PC-9 (cell line): ENCODE data around the gene BLOC1S2. TPM values are rescaled to one million over a fixed set of nuclear protein-coding genes. Genes with fewer than 3 reads are reported as not detected.

Source experiments
- BruUV-seq: library from RNA; stranded (reverse); fragments of 400-500 nt; replicated peaks from 2 replicates; lab custom pipeline; 2021; lab: Mats Ljungman, UMichigan
- CTCF ChIA-PET: fragments of 300-600 bp; sonication (Branson Sonifier 250); formaldehyde crosslinking; loops from one replicate; lab custom pipeline; 2022; ENCODE audit warnings: antibody characterized with exemption; lab: Charles Lee
- POLR2A ChIA-PET: fragments of 300-600 bp; sonication (Branson Sonifier 250); formaldehyde crosslinking; loops from one replicate; lab custom pipeline; 2022; ENCODE audit warnings: antibody characterized with exemption; ENCODE audit not compliant: unreplicated experiment; lab: Charles Lee
- DNase-seq, 2 experiments: peaks; one replicate each; pipeline versions ENCODE4 v3.0.0 to v3.0.0-alpha.2; 2015 to 2022; ENCODE audit warnings: mixed read lengths in 1 of 2
- H2AFZ ChIP-seq: fragments of 200-600 bp; sonication (generic); 2 replicates; pipeline ENCODE4 v1.8.1; 2017; ENCODE audit warnings: antibody characterized with exemption
- H3F3A ChIP-seq: fragments of 200-600 bp; sonication (generic); 2 replicates; pipeline ENCODE4 v1.8.1; 2017; ENCODE audit warnings: antibody characterized with exemption, mild to moderate bottlenecking, low read depth; ENCODE audit not compliant: insufficient read depth
- H3K27ac ChIP-seq: fragments of 200-600 bp; sonication (generic); 2 replicates; pipeline ENCODE4 v1.6.1; 2016; ENCODE audit warnings: mixed run types
- H3K27me3 ChIP-seq: fragments of 200-600 bp; sonication (generic); 2 replicates; pipeline ENCODE4 v1.6.1; 2016; ENCODE audit warnings: low read depth, mixed run types; ENCODE audit not compliant: insufficient read depth
- H3K36me3 ChIP-seq: fragments of 200-600 bp; sonication (generic); 2 replicates; pipeline ENCODE4 v1.6.1; 2016; ENCODE audit warnings: low read depth, mixed run types
- H3K4me1 ChIP-seq: fragments of 200-600 bp; sonication (generic); replicated peaks from 2 replicates; pipeline ENCODE4 v1.6.1; 2016; ENCODE audit warnings: mixed run types; ENCODE audit not compliant: insufficient read depth
- H3K4me2 ChIP-seq: fragments of 200-600 bp; sonication (generic); 2 replicates; pipeline ENCODE4 v1.6.1; 2017; ENCODE audit warnings: mixed run types
- H3K4me3 ChIP-seq: fragments of 200-600 bp; sonication (generic); 2 replicates; pipeline ENCODE4 v1.6.1; 2016; ENCODE audit warnings: mixed run types
- H3K79me2 ChIP-seq: fragments of 200-600 bp; sonication (generic); 2 replicates; pipeline ENCODE4 v1.6.1; 2017; ENCODE audit warnings: low read depth, mixed run types
- H3K9me2 ChIP-seq: fragments of 200-600 bp; sonication (generic); 2 replicates; pipeline ENCODE4 v1.8.1; 2017; ENCODE audit warnings: mild to moderate bottlenecking; ENCODE audit not compliant: insufficient read depth
- H3K9me3 ChIP-seq: fragments of 200-600 bp; sonication (generic); 2 replicates; pipeline ENCODE4 v1.8.1; 2016; ENCODE audit warnings: low read depth; ENCODE audit not compliant: insufficient read depth
- H4K20me1 ChIP-seq: fragments of 200-600 bp; sonication (generic); 2 replicates; pipeline ENCODE4 v1.8.1; 2017; ENCODE audit not compliant: insufficient read depth
- CTCF ChIP-seq: fragments of 200-600 bp; sonication (generic); conservative IDR thresholded peaks from 2 replicates; pipeline ENCODE4 v1.6.1; 2017; ENCODE audit warnings: mixed run types, antibody characterized with exemption, mild to moderate bottlenecking, moderate library complexity
- EZH2 ChIP-seq: fragments of 200-600 bp; sonication (generic); IDR thresholded peaks from 2 replicates; pipeline ENCODE4 v1.8.0; 2017; ENCODE audit warnings: antibody characterized with exemption, low read depth
- intact Hi-C: fragments of 100-400 bp; cut with micrococcal nuclease; formaldehyde crosslinking; loops from one replicate; pipeline ENCODE4 v1.10.0; 2022; ENCODE audit not compliant: unreplicated experiment
- total RNA-seq: library from RNA; stranded (reverse); gene quantifications from 2 replicates; pipeline ENCODE4 v1.2.3, GENCODE V29; 2021

BLOC1S2 gene
- total RNA-seq, 1 experiment from 2014 or later = 17.9 TPM

DNA sequence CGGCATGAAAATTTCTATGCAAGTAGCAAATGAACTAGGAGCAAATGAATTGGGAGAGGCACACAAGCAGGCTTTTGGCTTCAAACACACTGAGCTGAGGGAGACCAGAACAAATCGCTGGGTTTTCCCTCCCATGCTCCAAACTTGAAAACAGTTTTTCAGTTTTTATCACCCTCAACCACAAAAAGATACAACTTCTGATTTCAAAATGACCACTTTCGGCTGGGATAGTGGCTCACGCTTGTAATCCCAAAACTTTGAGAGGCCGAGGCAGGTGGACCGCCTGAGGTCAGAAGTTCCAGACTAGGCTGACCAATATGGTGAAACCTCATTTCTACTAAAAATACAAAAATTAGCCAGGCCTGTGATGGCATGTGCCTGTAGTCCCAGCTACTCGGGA, 48.1 kb downstream of the BLOC1S2 start:
- Histone ChIP-seq H4K20me1 (no peaks in the 10 kb centered on the region), H3K4me1 (no peaks in the 10 kb centered on the region), H3K27ac (no peak overlapping the region), H3K79me2 (no peaks in the 10 kb centered on the region), H3F3A (no peaks in the 10 kb centered on the region), H3K36me3 (peaks cover 4% of the 10 kb centered on the region; the same call in 1 of the 2 replicates), H3K4me2 (no peak overlapping the region), H2AFZ (no peak overlapping the region), H3K4me3 (no peak overlapping the region), H3K27me3 (no peaks in the 10 kb centered on the region), H3K9me2 (no peaks in the 10 kb centered on the region), H3K9me3 (no peaks in the 10 kb centered on the region)
- intact Hi-C loops = no loop called here
- no peak for DNase-seq
- ChIA-PET CTCF (no interaction called here), POLR2A (no interaction called here)
- TF ChIP-seq EZH2 = no peak
- TF ChIP-seq CTCF = no peak
- BruUV-seq = no TSS peak

DNA sequence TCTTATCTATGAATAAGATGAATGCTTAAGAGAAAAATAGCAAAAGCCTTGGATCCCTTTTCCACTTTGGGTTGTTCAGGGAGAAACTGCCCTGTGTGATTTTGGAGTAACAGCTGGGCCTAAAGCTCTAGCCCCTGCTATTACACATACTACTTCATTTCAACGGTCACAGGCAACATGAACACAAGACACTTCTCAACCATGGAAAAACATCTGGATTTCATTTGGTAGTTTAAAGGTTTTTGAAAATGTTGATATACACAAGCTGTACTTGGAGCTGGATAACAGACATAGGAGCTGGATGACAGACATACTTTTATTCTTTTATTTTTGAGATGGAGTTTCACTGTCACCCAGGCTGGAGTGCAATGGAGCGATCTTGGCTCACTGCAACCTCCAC, 54.4 kb downstream of the BLOC1S2 start:
- intact Hi-C loops = no loop called here
- Histone ChIP-seq H3F3A (no peaks in the 10 kb centered on the region), H3K4me2 (no peak overlapping the region), H3K4me1 (0 out of 2 replicates have a peak, but pooled peaks cover 10% of the 10 kb centered on the region), H4K20me1 (no peaks in the 10 kb centered on the region), H3K79me2 (peaks cover 21% of the 10 kb centered on the region), H3K27me3 (no peaks in the 10 kb centered on the region), H3K27ac (no peak overlapping the region), H3K36me3 (peaks cover 4% of the 10 kb centered on the region; the same call in 1 of the 2 replicates), H3K4me3 (no peak overlapping the region), H2AFZ (no peak overlapping the region), H3K9me2 (no peaks in the 10 kb centered on the region), H3K9me3 (no peaks in the 10 kb centered on the region)
- CTCF ChIA-PET = no interaction called here
- TF ChIP-seq EZH2 (no peak), CTCF (no peak)
- POLR2A ChIA-PET = interaction anchor here (0.8 kb wide), 1 partner anchor 142 kb away, joined by 6 read pairs; no protein-coding TSS in a partner anchor
- no TSS peak for BruUV-seq
- DNase-seq = no peak

GRCh38 chr10:100229819-100230422, 56.6 kb downstream of the BLOC1S2 start:
- Histone ChIP-seq H3K4me3 (peak overlapping the region; percentile 86), H3K27ac (peak overlapping the region; percentile 39; the same call in 1 of the 2 replicates), H3F3A (no peaks in the 10 kb centered on the region), H3K4me2 (peak overlapping the region; percentile 83), H3K79me2 (peaks cover 21% of the 10 kb centered on the region), H3K27me3 (no peaks in the 10 kb centered on the region), H4K20me1 (no peaks in the 10 kb centered on the region), H3K36me3 (no peaks in the 10 kb centered on the region), H3K4me1 (0 out of 2 replicates have a peak, but pooled peaks cover 10% of the 10 kb centered on the region), H2AFZ (peak overlapping the region; percentile 96), H3K9me2 (no peaks in the 10 kb centered on the region), H3K9me3 (no peaks in the 10 kb centered on the region)
- TF ChIP-seq EZH2 (no peak), CTCF (no peak)
- intact Hi-C loops = no loop called here
- POLR2A ChIA-PET = no interaction called here
- DNase-seq = no peak
- TSS peak; percentile 81 for BruUV-seq
- CTCF ChIA-PET = no interaction called here
